MM.1S (cell line): ENCODE measurements around the gene CAPZA2.
A peak's percentile ranks its signal among the peaks of the same experiment; 100 is the strongest.
"Not testable (repeated sequence)": the region's sequence is repeated elsewhere in the genome, so short reads cannot be mapped to it uniquely, and the experiment has no call there.

ENCODE experiments used
- DNase-seq: peaks from one replicate; pipeline ENCODE4 v3.0.0-alpha.2; 2015
- H2AFZ ChIP-seq: fragments of 300-600 bp; sonication (generic); 2 replicates; pipeline ENCODE4 v1.6.0; 2016; ENCODE audit warnings: antibody characterized with exemption, low read length
- H3F3A ChIP-seq: fragments of 300-600 bp; sonication (generic); 2 replicates; pipeline ENCODE4 v1.6.1; 2016; ENCODE audit warnings: mild to moderate bottlenecking, antibody characterized with exemption, low read length, moderate library complexity, mixed read lengths; ENCODE audit not compliant: insufficient read depth
- H3K27ac ChIP-seq: fragments of 300-600 bp; sonication (generic); 2 replicates; pipeline ENCODE4 v1.5.1; 2016; ENCODE audit warnings: mild to moderate bottlenecking, low read length
- H3K27me3 ChIP-seq: fragments of 300-600 bp; sonication (generic); replicated peaks from 2 replicates; pipeline ENCODE4 v1.6.0; 2016; ENCODE audit warnings: low read length; ENCODE audit not compliant: insufficient read depth
- H3K36me3 ChIP-seq: fragments of 300-600 bp; sonication (generic); replicated peaks from 2 replicates; pipeline ENCODE4 v1.6.1; 2016; ENCODE audit warnings: mild to moderate bottlenecking, low read length, mixed read lengths; ENCODE audit not compliant: insufficient read depth
- H3K4me1 ChIP-seq: fragments of 300-600 bp; sonication (generic); 2 replicates; pipeline ENCODE4 v1.6.1; 2016; ENCODE audit warnings: low read length, mixed read lengths
- H3K4me2 ChIP-seq: fragments of 300-600 bp; sonication (generic); 2 replicates; pipeline ENCODE4 v1.6.0; 2016; ENCODE audit warnings: low read depth, low read length
- H3K4me3 ChIP-seq: fragments of 300-600 bp; sonication (generic); 2 replicates; pipeline ENCODE4 v1.5.1; 2016; ENCODE audit warnings: low read length, mixed read lengths
- H3K79me2 ChIP-seq: fragments of 300-600 bp; sonication (generic); 2 replicates; pipeline ENCODE4 v1.6.1; 2016; ENCODE audit warnings: mixed run types, low read length, mixed read lengths
- H3K9ac ChIP-seq: fragments of 300-600 bp; sonication (generic); 2 replicates; pipeline ENCODE4 v1.6.1; 2016; ENCODE audit warnings: low read length, mixed read lengths
- H3K9me2 ChIP-seq: fragments of 300-600 bp; sonication (generic); replicated peaks from 2 replicates; pipeline ENCODE4 v1.6.1; 2016; ENCODE audit warnings: mild to moderate bottlenecking, low read length, mixed read lengths; ENCODE audit not compliant: insufficient read depth
- H3K9me3 ChIP-seq: fragments of 300-600 bp; sonication (generic); replicated peaks from 2 replicates; pipeline ENCODE4 v1.6.1; 2016; ENCODE audit warnings: mild to moderate bottlenecking, low read length, mixed read lengths; ENCODE audit not compliant: insufficient read depth
- H4K20me1 ChIP-seq: fragments of 300-600 bp; sonication (generic); 2 replicates; pipeline ENCODE4 v1.6.1; 2016; ENCODE audit warnings: mild to moderate bottlenecking, low read length, moderate library complexity, mixed read lengths; ENCODE audit not compliant: insufficient read depth
- CTCF ChIP-seq: fragments of 300-600 bp; sonication (generic); IDR thresholded peaks from 2 replicates; pipeline ENCODE4 v1.5.1; 2016; ENCODE audit warnings: antibody characterized with exemption, low read length, mixed read lengths
- EZH2 ChIP-seq: fragments of 300-600 bp; sonication (generic); optimal IDR thresholded peaks from 2 replicates; pipeline ENCODE3; 2017; ENCODE audit warnings: low read depth, mild to moderate bottlenecking, antibody characterized with exemption, low read length, mixed read lengths
- EZH2phosphoT487 ChIP-seq: fragments of 300-600 bp; sonication (generic); IDR thresholded peaks from 2 replicates; pipeline ENCODE4 v1.6.1; 2018; ENCODE audit warnings: antibody characterized with exemption, low read length

The CAPZA2 gene

GRCh38 chr7:116820149-116820548 lies 42.2 kb upstream of the CAPZA2 start:
- Histone ChIP-seq H3K9ac (no peak overlapping the region), H3K36me3 (no peaks in the 10 kb centered on the region), H3K27ac (no peak overlapping the region), H2AFZ (no peak overlapping the region), H3K9me3 (no peaks in the 10 kb centered on the region), H3K9me2 (no peaks in the 10 kb centered on the region), H3F3A (peaks cover 12% of the 10 kb centered on the region), H3K4me1 (peaks cover 20% of the 10 kb centered on the region), H3K4me2 (no peak overlapping the region), H3K79me2 (no peaks in the 10 kb centered on the region), H3K4me3 (no peak overlapping the region), H3K27me3 (no peaks in the 10 kb centered on the region), H4K20me1 (no peaks in the 10 kb centered on the region)
- DNase-seq = no peak
- TF ChIP-seq EZH2 = no peak
- no peak for TF ChIP-seq CTCF
- no peak for TF ChIP-seq EZH2phosphoT487

- H4K20me1 ChIP-seq, H3K9ac ChIP-seq, H3K4me2 ChIP-seq, H3K36me3 ChIP-seq, H3K79me2 ChIP-seq, H3K9me2 ChIP-seq, H2AFZ ChIP-seq, H3K4me3 ChIP-seq, H3K9me3 ChIP-seq, H3K27ac ChIP-seq, H3K27me3 ChIP-seq, DNase-seq: not testable (repeated sequence)
- Histone ChIP-seq H3K4me1 (peaks cover 34% of the 10 kb centered on the region), H3F3A (peaks cover 12% of the 10 kb centered on the region)
Measured at GRCh38 chr7:116821647-116822046, 40.7 kb upstream of the CAPZA2 start.

GRCh38 chr7:116824449-116824848 lies 37.9 kb upstream of the CAPZA2 start:
- peak; percentile 76 for DNase-seq
- Histone ChIP-seq H3K9me2 (no peaks in the 10 kb centered on the region), H4K20me1 (no peaks in the 10 kb centered on the region), H2AFZ (peak overlapping the region; percentile 20; the same call in 1 of the 2 replicates), H3K79me2 (no peaks in the 10 kb centered on the region), H3K27me3 (no peaks in the 10 kb centered on the region), H3K4me1 (peaks cover 40% of the 10 kb centered on the region), H3K4me3 (peak overlapping the region; percentile 6; the same call in 1 of the 2 replicates), H3K36me3 (no peaks in the 10 kb centered on the region), H3K4me2 (peak overlapping the region; percentile 59), H3K9ac (0 out of 2 replicates have a peak overlapping the region, but pooled peaks have one; percentile 12), H3K27ac (peak overlapping the region; percentile 54; the same call in 1 of the 2 replicates), H3K9me3 (no peaks in the 10 kb centered on the region), H3F3A (peaks cover 12% of the 10 kb centered on the region)
- TF ChIP-seq CTCF (no peak), EZH2 (no peak), EZH2phosphoT487 (no peak)

- no peaks in the 10 kb centered on the region for H3K9me2 ChIP-seq
- TF ChIP-seq CTCF = no peak
- no peaks in the 10 kb centered on the region for H4K20me1 ChIP-seq
- no peak overlapping the region for H3K27ac ChIP-seq
- peaks cover 12% of the 10 kb centered on the region for H3F3A ChIP-seq
- H3K9ac ChIP-seq = no peak overlapping the region
- DNase-seq = no peak
- H2AFZ ChIP-seq = no peak overlapping the region
- no peaks in the 10 kb centered on the region for H3K9me3 ChIP-seq
- H3K4me1 ChIP-seq = peaks cover 49% of the 10 kb centered on the region
- no peaks in the 10 kb centered on the region for H3K79me2 ChIP-seq
- H3K4me2 ChIP-seq = no peak overlapping the region
- H3K36me3 ChIP-seq = no peaks in the 10 kb centered on the region
- no peak overlapping the region for H3K4me3 ChIP-seq
- H3K27me3 ChIP-seq = no peaks in the 10 kb centered on the region
Measured at GRCh38 chr7:116828281-116828680, 34.1 kb upstream of the CAPZA2 start.
